ENCODE data around the gene ADAP1.

ADAP1 gene

DNA sequence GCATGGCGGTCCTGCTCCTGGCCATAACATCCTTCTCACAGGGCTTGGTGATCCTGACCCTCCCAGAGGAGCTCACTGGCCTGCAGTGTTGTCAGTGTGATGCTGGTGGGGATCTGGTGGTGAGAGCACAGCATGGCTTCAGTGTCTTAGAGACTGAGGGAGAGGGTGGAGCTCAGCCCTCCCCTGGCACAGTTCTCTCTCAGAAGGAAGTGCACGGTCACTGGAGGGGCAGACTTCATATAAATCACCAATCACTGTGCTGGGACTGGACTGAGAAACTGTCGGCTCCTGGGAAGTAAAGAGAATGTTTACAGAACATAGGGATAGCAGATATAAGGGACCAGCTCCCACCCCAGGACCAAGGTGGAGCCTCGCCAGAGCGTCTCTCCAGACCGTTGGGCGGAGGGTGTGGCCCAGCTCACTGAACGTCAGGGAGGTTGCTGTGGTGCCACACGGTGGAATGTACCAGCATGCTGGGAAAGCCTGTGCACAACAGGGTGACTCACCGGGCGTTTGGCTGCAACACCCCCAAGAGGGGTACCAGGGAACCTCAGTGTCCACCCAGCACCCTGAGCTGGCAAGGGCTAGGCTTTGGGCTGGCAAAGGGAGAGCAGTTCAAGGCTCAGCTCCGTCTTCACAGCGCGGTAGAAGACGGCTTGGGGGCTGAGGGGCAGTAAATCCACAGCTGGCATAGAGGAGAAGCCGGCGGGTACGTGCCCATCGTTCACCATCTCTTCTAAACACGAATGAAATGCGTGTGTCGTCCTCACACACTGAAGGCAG is 86.9 kb downstream of the ADAP1 start:
- Histone ChIP-seq H3K79me2 (ENCODE audit: insufficient read depth, low read length) (no peaks in the 10 kb centered on the region), H4K20me1 (ENCODE audit: low read depth, low read length) (no peaks in the 10 kb centered on the region), H3K36me3 (ENCODE audit: low read length) (peaks cover under 1% of the 10 kb centered on the region; the same call in 1 of the 2 replicates), H3K27me3 (ENCODE audit: low read length) (no peaks in the 10 kb centered on the region), H3K27ac (ENCODE audit: low read depth, low read length) (no peak overlapping the region), H3K4me2 (ENCODE audit: low read depth, low read length, poor library complexity, severe bottlenecking) (no peak overlapping the region), H3K9me2 (replicated peaks; ENCODE audit: insufficient read depth, low read length) (no peaks in the 10 kb centered on the region), H3K9ac (ENCODE audit: low read length) (no peak overlapping the region), H3K9me3 (ENCODE audit: insufficient read depth, low read length) (no peaks in the 10 kb centered on the region), H3K4me3 (ENCODE audit: insufficient read depth, low read length, poor library complexity, severe bottlenecking) (no peak overlapping the region), H3F3A (ENCODE audit: insufficient read depth) (no peaks in the 10 kb centered on the region), H2AFZ (ENCODE audit: low read depth, low read length, severe bottlenecking) (no peak overlapping the region)
- TF ChIP-seq CTCF (IDR thresholded peaks at IDR 0.05; ENCODE audit: insufficient read depth, low read length, poor library complexity, severe bottlenecking) = no peak
- TF ChIP-seq EZH2phosphoT487 (conservative IDR thresholded peaks at IDR 0.05; ENCODE audit: low read length) = no peak

DNA sequence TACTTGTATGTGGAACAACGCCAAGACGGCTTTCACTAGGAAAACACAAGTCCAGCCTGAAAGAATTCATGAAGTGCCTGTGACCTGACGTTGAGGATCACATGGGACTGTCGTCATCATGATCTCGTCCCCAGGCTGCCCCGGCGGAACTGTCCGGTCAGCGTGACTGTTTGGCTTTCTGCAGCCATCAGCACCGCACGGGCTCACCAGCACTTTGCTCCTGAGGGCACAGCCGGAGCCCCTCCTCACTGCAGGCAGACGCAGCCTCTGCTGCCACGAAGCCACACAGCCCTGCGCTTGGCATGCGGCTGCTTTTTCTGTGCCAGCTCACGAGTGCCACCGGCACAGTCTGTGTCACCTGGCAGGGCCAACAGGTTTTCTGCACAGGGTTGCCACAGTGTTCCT is 87.5 kb downstream of the ADAP1 start:
- H3K79me2 ChIP-seq (ENCODE audit: insufficient read depth, low read length) = no peaks in the 10 kb centered on the region
- no peak overlapping the region for H3K4me2 ChIP-seq (ENCODE audit: low read depth, low read length, poor library complexity, severe bottlenecking)
- H3K9me2 ChIP-seq (replicated peaks; ENCODE audit: insufficient read depth, low read length) = no peaks in the 10 kb centered on the region
- H3F3A ChIP-seq (ENCODE audit: insufficient read depth) = no peaks in the 10 kb centered on the region
- no peaks in the 10 kb centered on the region for H4K20me1 ChIP-seq (ENCODE audit: low read depth, low read length)
- no peak overlapping the region for H2AFZ ChIP-seq (ENCODE audit: low read depth, low read length, severe bottlenecking)
- no peak overlapping the region for H3K4me3 ChIP-seq (ENCODE audit: insufficient read depth, low read length, poor library complexity, severe bottlenecking)
- H3K9ac ChIP-seq (ENCODE audit: low read length) = no peak overlapping the region
- no peaks in the 10 kb centered on the region for H3K9me3 ChIP-seq (ENCODE audit: insufficient read depth, low read length)
- H3K36me3 ChIP-seq (ENCODE audit: low read length) = peaks cover 3% of the 10 kb centered on the region; the same call in 1 of the 2 replicates
- no peak overlapping the region for H3K27ac ChIP-seq (ENCODE audit: low read depth, low read length)
- TF ChIP-seq CTCF (IDR thresholded peaks at IDR 0.05; ENCODE audit: insufficient read depth, low read length, poor library complexity, severe bottlenecking) (no peak), EZH2phosphoT487 (conservative IDR thresholded peaks at IDR 0.05; ENCODE audit: low read length) (no peak)
- H3K27me3 ChIP-seq (ENCODE audit: low read length) = no peaks in the 10 kb centered on the region

- Histone ChIP-seq H3K36me3 (ENCODE audit: low read length) (peaks cover 3% of the 10 kb centered on the region; the same call in 1 of the 2 replicates), H3K27ac (ENCODE audit: low read depth, low read length) (no peak overlapping the region)
- TF ChIP-seq CTCF (IDR thresholded peaks at IDR 0.05; ENCODE audit: insufficient read depth, low read length, poor library complexity, severe bottlenecking) (no peak), EZH2phosphoT487 (conservative IDR thresholded peaks at IDR 0.05; ENCODE audit: low read length) (no peak)
Observed at GRCh38 chr7:865921-866320, 88.6 kb downstream of the ADAP1 start.

More at GRCh38 chr7:865921-866320, 88.6 kb downstream of the ADAP1 start:
- H4K20me1 ChIP-seq (ENCODE audit: low read depth, low read length) = no peaks in the 10 kb centered on the region
- no peaks in the 10 kb centered on the region for H3K9me2 ChIP-seq (replicated peaks; ENCODE audit: insufficient read depth, low read length)
- no peak overlapping the region for H2AFZ ChIP-seq (ENCODE audit: low read depth, low read length, severe bottlenecking)
- no peaks in the 10 kb centered on the region for H3K9me3 ChIP-seq (ENCODE audit: insufficient read depth, low read length)
- H3K9ac ChIP-seq (ENCODE audit: low read length) = no peak overlapping the region
- no peak overlapping the region for H3K4me3 ChIP-seq (ENCODE audit: insufficient read depth, low read length, poor library complexity, severe bottlenecking)
- H3K79me2 ChIP-seq (ENCODE audit: insufficient read depth, low read length) = no peaks in the 10 kb centered on the region
- no peaks in the 10 kb centered on the region for H3F3A ChIP-seq (ENCODE audit: insufficient read depth)
- no peaks in the 10 kb centered on the region for H3K27me3 ChIP-seq (ENCODE audit: low read length)
- H3K4me2 ChIP-seq (ENCODE audit: low read depth, low read length, poor library complexity, severe bottlenecking) = no peak overlapping the region
